H1 (cell line): ENCODE results near the gene DPP10. TPM values are rescaled to one million over a fixed set of nuclear protein-coding genes. Genes with fewer than 3 reads are reported as not detected.

ENCODE experiments used
- CTCF ChIA-PET: fragments of 300-600 bp; sonication (Branson Sonifier 250); formaldehyde crosslinking; loops from one replicate; lab custom pipeline; 2021; ENCODE audit not compliant: partially characterized antibody; lab: Charles Lee
- POLR2A ChIA-PET: fragments of 300-600 bp; sonication (Branson Sonifier 250); formaldehyde crosslinking; loops from one replicate; lab custom pipeline; 2021; ENCODE audit warnings: inconsistent platforms; ENCODE audit not compliant: partially characterized antibody; lab: Charles Lee
- DNase-seq, 2 experiments: peaks; one replicate each; pipeline versions ENCODE4 v3.0.0 to v3.0.0-alpha.2; 2010 to 2022; ENCODE audit warnings: low spot score in 2 of 2, low read depth in 1 of 2, mixed read lengths in 1 of 2
- FAIRE-seq: peaks from 2 replicates; lab custom pipeline; 2011; peaks lifted over from hg19 to GRCh38; lab: Jason Lieb, UNC
- H2AFZ ChIP-seq: 2 replicates; pipeline ENCODE4 v1.8.1; 2012; ENCODE audit warnings: low read length, inconsistent platforms
- H2AK5ac ChIP-seq: 2 replicates; pipeline ENCODE4 v1.6.1; 2013; ENCODE audit warnings: low read depth, low read length
- H2BK120ac ChIP-seq: replicated peaks from 2 replicates; pipeline ENCODE3; 2013; ENCODE audit warnings: low read depth, low read length, inconsistent platforms
- H2BK12ac ChIP-seq: 2 replicates; pipeline ENCODE4 v1.6.1; 2013; ENCODE audit warnings: low read depth, low read length
- H2BK15ac ChIP-seq: 2 replicates; pipeline ENCODE4 v1.6.1; 2013; ENCODE audit warnings: low read length
- H2BK20ac ChIP-seq: 2 replicates; pipeline ENCODE4 v1.6.1; 2013; ENCODE audit warnings: low read length
- H2BK5ac ChIP-seq: 2 replicates; pipeline ENCODE4 v1.6.1; 2013; ENCODE audit warnings: low read depth, low read length
- H3K14ac ChIP-seq: 2 replicates; pipeline ENCODE4 v1.6.1; 2013; ENCODE audit warnings: inconsistent platforms; ENCODE audit not compliant: insufficient read length
- H3K18ac ChIP-seq: 2 replicates; pipeline ENCODE4 v1.6.1; 2013; ENCODE audit warnings: low read length; ENCODE audit errors: extremely low read depth
- H3K23ac ChIP-seq: 2 replicates; pipeline ENCODE4 v1.6.1; 2013; ENCODE audit warnings: inconsistent platforms; ENCODE audit not compliant: insufficient read length
- H3K23me2 ChIP-seq: 2 replicates; pipeline ENCODE4 v1.6.1; 2013; ENCODE audit warnings: low read depth, low read length
- H3K27ac ChIP-seq: 2 replicates; pipeline ENCODE4 v1.6.1; 2011; ENCODE audit warnings: low read depth, low read length, inconsistent platforms
- H3K27me3 ChIP-seq, 4 experiments: replicated peaks in 1 of 4; 1 replicate in 1 of 4; 2 replicates in 3 of 4; pipeline versions ENCODE4 v1.6.1 to v1.8.1; 2011 to 2013; ENCODE audit warnings: low read length in 3 of 4, mild to moderate bottlenecking in 3 of 4, inconsistent platforms in 2 of 4, mixed read lengths in 2 of 4, moderate library complexity in 1 of 4; ENCODE audit not compliant: control insufficient read depth in 3 of 4, insufficient read depth in 3 of 4; ENCODE audit errors: extremely low read depth in 1 of 4
- H3K36me3 ChIP-seq, 4 experiments: 2 replicates each; pipeline versions ENCODE4 v1.6.1 to v1.8.1; 2011 to 2013; ENCODE audit warnings: mild to moderate bottlenecking in 4 of 4, low read length in 3 of 4, moderate library complexity in 2 of 4, control low read depth in 1 of 4, inconsistent platforms in 1 of 4; ENCODE audit not compliant: insufficient read depth in 4 of 4, control insufficient read depth in 2 of 4
- H3K4ac ChIP-seq: replicated peaks from 2 replicates; pipeline ENCODE3; 2013; ENCODE audit warnings: low read length, low read depth, mixed read lengths, inconsistent platforms; ENCODE audit not compliant: insufficient read length
- H3K4me1 ChIP-seq, 4 experiments: replicated peaks in 1 of 4; 1 replicate in 1 of 4; 2 replicates in 3 of 4; pipeline versions ENCODE4 v1.6.1 to v1.8.1; 2011 to 2013; ENCODE audit warnings: low read length in 3 of 4, inconsistent platforms in 2 of 4, mixed read lengths in 1 of 4; ENCODE audit not compliant: insufficient read depth in 4 of 4, control insufficient read depth in 3 of 4
- H3K4me2 ChIP-seq, 2 experiments: 2 replicates each; pipeline versions ENCODE4 v1.6.1 to v1.8.1; 2011 to 2013; ENCODE audit warnings: low read depth in 2 of 2, low read length in 2 of 2, control low read depth in 1 of 2, inconsistent platforms in 1 of 2, mild to moderate bottlenecking in 1 of 2; ENCODE audit not compliant: insufficient read depth in 1 of 2
- H3K4me3 ChIP-seq, 4 experiments: fragments of 200-600, 300-600 bp in 1 of 4; sonication (generic), shearing (Covaris generic), sonication (Bioruptor Twin) in 1 of 4; 2 replicates each; pipeline versions ENCODE4 v1.5.1 to v1.8.1; 2011 to 2016; ENCODE audit warnings: low read length in 4 of 4, low read depth in 3 of 4, control low read depth in 2 of 4, inconsistent platforms in 2 of 4, mild to moderate bottlenecking in 2 of 4, mixed read lengths in 1 of 4, moderate library complexity in 1 of 4; ENCODE audit not compliant: insufficient read depth in 2 of 4; ENCODE audit errors: extremely low read depth in 1 of 4
- H3K56ac ChIP-seq: replicated peaks from 2 replicates; pipeline ENCODE3; 2013; ENCODE audit warnings: low read depth, mild to moderate bottlenecking, mixed read lengths, low read length, inconsistent platforms; ENCODE audit not compliant: insufficient read length
- H3K79me1 ChIP-seq: 2 replicates; pipeline ENCODE4 v1.6.1; 2013; ENCODE audit warnings: low read depth, low read length, control low read depth
- H3K79me2 ChIP-seq, 2 experiments: 2 replicates each; pipeline versions ENCODE4 v1.6.1 to v1.8.1; 2012 to 2013; ENCODE audit warnings: low read length in 2 of 2, mild to moderate bottlenecking in 2 of 2, inconsistent platforms in 1 of 2; ENCODE audit not compliant: insufficient read depth in 2 of 2, control insufficient read depth in 1 of 2
- H3K9ac ChIP-seq, 4 experiments: replicated peaks in 1 of 4; 1 replicate in 1 of 4; 2 replicates in 3 of 4; pipeline versions ENCODE4 v1.6.1 to v1.8.1; 2011 to 2013; ENCODE audit warnings: low read depth in 3 of 4, low read length in 3 of 4, control low read depth in 2 of 4, mild to moderate bottlenecking in 2 of 4, moderate library complexity in 2 of 4, inconsistent platforms in 1 of 4; ENCODE audit errors: extremely low read depth in 1 of 4
- H3K9me3 ChIP-seq, 2 experiments: 2 replicates each; pipeline versions ENCODE4 v1.6.1 to v1.8.1; 2012 to 2013; ENCODE audit warnings: mild to moderate bottlenecking in 2 of 2, moderate library complexity in 2 of 2, control low read depth in 1 of 2, inconsistent platforms in 1 of 2, low read depth in 1 of 2, low read length in 1 of 2, mixed read lengths in 1 of 2; ENCODE audit not compliant: insufficient read depth in 2 of 2
- H4K20me1 ChIP-seq, 2 experiments: replicated peaks in 1 of 2; 2 replicates each; pipeline versions ENCODE3 to v1.8.1; 2011 to 2013; ENCODE audit warnings: inconsistent platforms in 2 of 2, low read length in 2 of 2, mild to moderate bottlenecking in 1 of 2; ENCODE audit not compliant: insufficient read depth in 2 of 2, control insufficient read depth in 1 of 2
- H4K5ac ChIP-seq: 2 replicates; pipeline ENCODE4 v1.6.1; 2013; ENCODE audit warnings: low read length, low read depth, mixed read lengths, inconsistent platforms; ENCODE audit not compliant: insufficient read length
- H4K8ac ChIP-seq: 2 replicates; pipeline ENCODE4 v1.8.0; 2013; ENCODE audit warnings: mild to moderate bottlenecking, moderate library complexity, low read length, inconsistent platforms; ENCODE audit not compliant: insufficient read depth; ENCODE audit errors: extremely low read depth
- H4K91ac ChIP-seq: replicated peaks from 2 replicates; pipeline ENCODE3; 2013; ENCODE audit warnings: low read length, mixed read lengths, inconsistent platforms; ENCODE audit not compliant: insufficient read length
- CBX5 ChIP-seq: fragments of 300-800, 300-1000 bp; sonication (generic); IDR thresholded peaks from 2 replicates; pipeline ENCODE4 v1.7.1; 2016; ENCODE audit warnings: antibody characterized with exemption, low read length, low read depth
- CHD1 ChIP-seq: IDR thresholded peaks from 2 replicates; pipeline ENCODE4 v1.6.1; 2012; ENCODE audit warnings: low read depth, low read length, improper control_type of control experiment
- HDAC2 ChIP-seq, 2 experiments: fragments of 300-600 bp in 1 of 2; sonication (generic) in 1 of 2; IDR thresholded peaks; 2 replicates each; pipeline ENCODE4 v1.6.1; 2011 to 2012; ENCODE audit warnings: low read depth in 2 of 2, low read length in 2 of 2, mild to moderate bottlenecking in 2 of 2, moderate library complexity in 2 of 2, borderline replicate concordance in 1 of 2, inconsistent platforms in 1 of 2
- HDAC6 ChIP-seq: IDR thresholded peaks from one replicate; pipeline ENCODE4 v1.7.1; 2012; ENCODE audit warnings: low read depth, mild to moderate bottlenecking, inconsistent platforms, low read length, moderate library complexity
- JUND ChIP-seq: IDR thresholded peaks from 2 replicates; pipeline ENCODE4 v1.6.1; 2011; ENCODE audit warnings: mild to moderate bottlenecking, improper control_type of control experiment, low read length
- MAX ChIP-seq: IDR thresholded peaks from 2 replicates; pipeline ENCODE4 v1.6.1; 2012; ENCODE audit warnings: inconsistent platforms
- NANOG ChIP-seq: IDR thresholded peaks from 2 replicates; pipeline ENCODE4 v1.6.1; 2011; ENCODE audit warnings: low read length, low read depth, mild to moderate bottlenecking, inconsistent platforms; ENCODE audit not compliant: insufficient read depth, poor library complexity, severe bottlenecking
- POLR2A ChIP-seq, 2 experiments: IDR thresholded peaks; 1 replicate in 1 of 2; 2 replicates in 1 of 2; pipeline ENCODE4 v1.6.1; 2011; ENCODE audit warnings: low read depth in 2 of 2, low read length in 2 of 2, mild to moderate bottlenecking in 2 of 2; ENCODE audit errors: control extremely low read depth in 1 of 2
- POU5F1 ChIP-seq: IDR thresholded peaks from 2 replicates; pipeline ENCODE4 v1.6.1; 2011; ENCODE audit warnings: low read depth, mild to moderate bottlenecking, low read length, moderate library complexity
- RXRA ChIP-seq: IDR thresholded peaks from 2 replicates; pipeline ENCODE4 v1.6.1; 2011; ENCODE audit warnings: low read depth, mild to moderate bottlenecking, low read length, moderate library complexity; ENCODE audit not compliant: insufficient read depth
- SAP30 ChIP-seq: fragments of 300-600 bp; sonication (generic); IDR thresholded peaks from 2 replicates; pipeline ENCODE4 v1.7.1; 2012; ENCODE audit warnings: low read length, moderate library complexity, mild to moderate bottlenecking, inconsistent platforms; ENCODE audit not compliant: insufficient read depth, insufficient replicate concordance
- SUZ12 ChIP-seq: fragments of 200-600 bp; sonication (generic); IDR thresholded peaks from 2 replicates; pipeline ENCODE4 v1.6.1; 2012; ENCODE audit warnings: mild to moderate bottlenecking, inconsistent platforms, low read length, moderate library complexity, mixed read lengths
- TAF1 ChIP-seq: IDR thresholded peaks from 2 replicates; pipeline ENCODE4 v1.6.1; 2011; ENCODE audit warnings: mild to moderate bottlenecking, low read depth, low read length
- TAF7 ChIP-seq: optimal IDR thresholded peaks from 2 replicates; pipeline ENCODE3; 2011; ENCODE audit warnings: low read depth, mild to moderate bottlenecking, inconsistent platforms, low read length, moderate library complexity, borderline replicate concordance
- WGBS, 2 experiments: shearing (Covaris generic) in 1 of 2; methylation state at CpG; one replicate each; pipeline versions ENCODE4 v1.1.6 to v1.1.7; 2013 to 2015; ENCODE audit warnings: low lambda C conversion rate in 2 of 2, mixed read lengths in 2 of 2, inconsistent platforms in 1 of 2, low coverage in 1 of 2, missing lambda C conversion rate in 1 of 2; ENCODE audit not compliant: insufficient replicate concordance in 2 of 2, insufficient coverage in 1 of 2, insufficient read length in 1 of 2; ENCODE audit errors: extremely low coverage in 1 of 2, missing lambda C conversion rate in 1 of 2; 5-methylcytosine and 5-hydroxymethylcytosine counted together
- polyA plus RNA-seq, 7 experiments: library from polyadenylated mRNA; depleted of rRNA in 3 of 7; stranded (reverse) in 5 of 7; unstranded in 2 of 7; fragments of >200 nt in 5 of 7; fragments of 200-250 nt in 2 of 7; gene quantifications; 1 replicate in 5 of 7; 2 replicates in 1 of 7; 4 replicates in 1 of 7; pipeline versions ENCODE4 v1.2.1 to v1.2.3, GENCODE V29; 2011 to 2013; ENCODE audit warnings: missing spikeins in 2 of 7, mixed read lengths in 2 of 7
- total RNA-seq: library from RNA; stranded (reverse); fragmentation: NEBNext Ultra II Directional; extraction: Animal tissue kit (Norgen Biotek cat#: 25700); gene quantifications from 2 replicates; pipeline ENCODE4 v1.2.1, GENCODE V29; 2021

DPP10 gene
- total and polyA plus RNA-seq, 2 of the 8 experiments (the other 6 are each of a cell fraction or from before 2014, with no cell fraction given) = 3.3 to 7.2 TPM

- Histone ChIP-seq H2BK12ac (no peak overlapping the region), H3K4ac (no peak overlapping the region), H3K56ac (no peak overlapping the region), H3K36me3 (no peaks in the 10 kb centered on the region), H3K27me3 (no peaks in the 10 kb centered on the region), H4K5ac (peak overlapping the region; percentile 65), H4K8ac (no peak overlapping the region), H3K9ac (no peak overlapping the region), H3K4me3 (no peak overlapping the region), H3K23me2 (no peaks in the 10 kb centered on the region), H3K23ac (no peak overlapping the region), H3K18ac (no peak overlapping the region), H3K79me1 (no peaks in the 10 kb centered on the region), H4K91ac (no peak overlapping the region), H2BK120ac (no peak overlapping the region), H2AFZ (no peak overlapping the region), H4K20me1 (peaks cover 0 to 2% of the 10 kb centered on the region in 2 experiments), H3K27ac (no peak overlapping the region), H2BK15ac (no peak overlapping the region), H3K79me2 (0 out of 4 replicates have a peak, but pooled peaks cover 0 to 3% of the 10 kb centered on the region in 2 experiments), H3K4me1 (peaks cover 0 to 11% (median 7%) of the 10 kb centered on the region in 4 experiments; a peak in 5 of 7 replicates), H3K4me2 (peak overlapping the region; percentile 20 to 47; a peak in 3 of 4 replicates), H2AK5ac (no peak overlapping the region), H2BK20ac (no peak overlapping the region), H2BK5ac (no peak overlapping the region), H3K9me3 (no peaks in the 10 kb centered on the region), H3K14ac (no peak overlapping the region)
- peak in 1 of 2 experiments; percentile 19 for DNase-seq
- CTCF ChIA-PET = no interaction called here
- peak; percentile 63 for FAIRE-seq
- 26% methylated on average over 2 of the region's 2 CpGs; no CpG with 5 or more reads in 1 of the 2 experiments for WGBS, 2 experiments
- POLR2A ChIA-PET = no interaction called here
- TF ChIP-seq HDAC6 (no peak), TAF1 (no peak), SUZ12 (no peak), NANOG (peak; percentile 68), CBX5 (no peak), JUND (no peak), HDAC2 (IDR thresholded peaks at IDR 0.05; ENCODE audit: borderline replicate concordance in 1 of 2, low read depth in 2 of 2, low read length in 2 of 2) (no peak), MAX (no peak), POU5F1 (no peak), TAF7 (no peak), RXRA (no peak), CHD1 (no peak), SAP30 (no peak), POLR2A (IDR thresholded peaks at IDR 0.05; ENCODE audit: control extremely low read depth in 1 of 2, low read depth in 2 of 2, low read length in 2 of 2) (no peak)
These were observed 771.6 kb downstream of the DPP10 start for GRCh38 chr2:115214050-115214449.
